ENCODE data around the gene SERPINF2.
"Not testable (repeated sequence)": the region's sequence is repeated elsewhere in the genome, so short reads cannot be mapped to it uniquely, and the experiment has no call there.

Gene SERPINF2

GRCh38 chr17:1764284-1764683 lies 21.6 kb downstream of the SERPINF2 start:
- H3K36me3 ChIP-seq (ENCODE audit: control insufficient read depth in 2 of 2, insufficient read depth in 1 of 2, low read length in 2 of 2): peaks cover 0 to 4% of the 10 kb centered on the region in 2 experiments; a peak in 2 of 3 replicates
- no peak overlapping the region for H3K27ac ChIP-seq (ENCODE audit: extremely low read depth, low read depth, low read length)
- no peaks in the 10 kb centered on the region for H3K9me3 ChIP-seq (ENCODE audit: control insufficient read depth, insufficient read depth, low read depth, low read length)
- ChIA-PET POLR2A (no interaction called here), CTCF (interaction anchor here (0.5 kb wide), 1 partner anchor 50 kb away, joined by 3 read pairs; no protein-coding TSS in a partner anchor)
- peaks cover 6% of the 10 kb centered on the region for H3K4me1 ChIP-seq (ENCODE audit: control insufficient read depth, insufficient read depth, low read length)
- H3K4me3 ChIP-seq (ENCODE audit: low read depth, low read length): no peak overlapping the region
- TF ChIP-seq KLF1 (tag by site-specific recombination; IDR thresholded peaks at IDR 0.05) (peak; percentile 66; the same call in 1 of the 2 replicates), WT1 (tag by site-specific recombination; IDR thresholded peaks at IDR 0.05) (no peak), ZNF704 (tag by site-specific recombination; IDR thresholded peaks at IDR 0.05) (no peak), ZNF768 (tag by site-specific recombination; IDR thresholded peaks at IDR 0.05) (no peak), SETDB1 (IDR thresholded peaks at IDR 0.05; ENCODE audit: insufficient read length, low read length) (no peak)

- 0 out of 2 replicates have a peak, but pooled peaks have one; percentile 14 for TF ChIP-seq ZFHX2 (tag by site-specific recombination; conservative IDR thresholded peaks at IDR 0.05)
- peak; percentile 48; the same call in 1 of the 2 replicates for TF ChIP-seq ZNF121 (tag by site-specific recombination; IDR thresholded peaks at IDR 0.05)
- CTCF ChIA-PET: interaction anchor here (0.5 kb wide), 1 partner anchor 50 kb away, joined by 3 read pairs; no protein-coding TSS in a partner anchor
- H3K27ac ChIP-seq (ENCODE audit: extremely low read depth, low read depth, low read length); H3K4me3 ChIP-seq (ENCODE audit: low read depth, low read length); H3K36me3 ChIP-seq (ENCODE audit: control insufficient read depth in 2 of 2, insufficient read depth in 1 of 2, low read length in 2 of 2); POLR2A ChIA-PET; H3K9me3 ChIP-seq (ENCODE audit: control insufficient read depth, insufficient read depth, low read depth, low read length); H3K4me1 ChIP-seq (ENCODE audit: control insufficient read depth, insufficient read depth, low read length): not testable (repeated sequence)
Observed at GRCh38 chr17:1764705-1765104, 22.0 kb downstream of the SERPINF2 start.

- Histone ChIP-seq H3K9me3 (ENCODE audit: control insufficient read depth, insufficient read depth, low read depth, low read length) (no peaks in the 10 kb centered on the region), H3K4me3 (ENCODE audit: low read depth, low read length) (no peak overlapping the region), H3K27ac (ENCODE audit: extremely low read depth, low read depth, low read length) (no peak overlapping the region), H3K36me3 (ENCODE audit: control insufficient read depth in 2 of 2, insufficient read depth in 1 of 2, low read length in 2 of 2) (peaks cover 0 to 11% of the 10 kb centered on the region in 2 experiments; a peak in 1 of 3 replicates), H3K4me1 (ENCODE audit: control insufficient read depth, insufficient read depth, low read length) (peaks cover 12% of the 10 kb centered on the region)
- POLR2A ChIA-PET: no interaction called here
- no peak for TF ChIP-seq ZNF292 (tag by site-specific recombination; IDR thresholded peaks at IDR 0.05; ENCODE audit: borderline replicate concordance, low read depth)
- no peak for TF ChIP-seq REST (tag by site-specific recombination; IDR thresholded peaks at IDR 0.05)
- no peak for TF ChIP-seq HOXC10 (CRISPR knock-in tag; IDR thresholded peaks at IDR 0.05)
- no peak for TF ChIP-seq KLF8 (tag by site-specific recombination; IDR thresholded peaks at IDR 0.05)
- no peak for TF ChIP-seq MYNN (tag by site-specific recombination; IDR thresholded peaks at IDR 0.05; ENCODE audit: borderline replicate concordance)
- TF ChIP-seq ZNF121 (tag by site-specific recombination; IDR thresholded peaks at IDR 0.05): 0 out of 2 replicates have a peak, but pooled peaks have one; percentile 38
- no peak for TF ChIP-seq ZNF274 (IDR thresholded peaks at IDR 0.05; ENCODE audit: low read length)
- TF ChIP-seq ZNF274 (tag by site-specific recombination; IDR thresholded peaks at IDR 0.05; ENCODE audit: borderline replicate concordance): no peak
- CTCF ChIA-PET: interaction anchor here (0.6 to 1.4 kb wide), 3 partner anchors 10 to 41 kb away, joined by 3 to 4 read pairs (median 3); partner anchors contain the start of gene WDR81
Observed at GRCh38 chr17:1765576-1765975, 22.9 kb downstream of the SERPINF2 start.
